Measurements from ENCODE around the gene CAVIN3.

DNA sequence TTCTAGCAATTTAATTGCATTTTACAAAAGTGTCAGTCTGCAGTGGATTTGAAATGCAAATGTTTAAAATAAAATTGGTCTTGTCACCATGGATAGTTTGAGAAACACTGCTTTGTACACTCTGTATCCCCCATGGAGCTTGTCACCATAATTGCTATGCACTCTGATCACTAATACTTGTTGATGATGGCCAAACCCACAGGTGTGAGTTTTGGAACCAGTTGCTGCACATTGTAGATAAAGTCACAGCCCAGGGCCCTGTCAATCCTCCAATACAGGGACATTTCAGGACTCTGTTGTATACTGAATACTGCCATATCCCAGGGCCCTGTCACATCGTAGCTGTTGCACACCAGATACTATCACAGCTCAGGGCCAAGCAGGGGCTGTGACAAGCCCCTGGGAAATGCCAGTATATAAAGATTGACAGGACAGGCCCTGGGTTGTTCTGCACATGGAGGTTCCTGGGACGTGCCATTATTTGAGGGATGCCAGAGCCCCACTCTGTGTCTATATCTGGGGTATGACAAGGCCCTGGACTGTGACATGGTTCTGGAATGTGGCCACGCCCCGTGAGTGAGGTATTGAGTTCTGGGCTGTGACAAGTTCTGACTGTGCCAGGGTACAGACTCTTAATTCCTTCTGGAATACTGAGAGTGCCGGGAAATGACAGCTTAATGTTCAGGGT is 42.0 kb upstream of the CAVIN3 start:
- TF ChIP-seq, protein P1, sequence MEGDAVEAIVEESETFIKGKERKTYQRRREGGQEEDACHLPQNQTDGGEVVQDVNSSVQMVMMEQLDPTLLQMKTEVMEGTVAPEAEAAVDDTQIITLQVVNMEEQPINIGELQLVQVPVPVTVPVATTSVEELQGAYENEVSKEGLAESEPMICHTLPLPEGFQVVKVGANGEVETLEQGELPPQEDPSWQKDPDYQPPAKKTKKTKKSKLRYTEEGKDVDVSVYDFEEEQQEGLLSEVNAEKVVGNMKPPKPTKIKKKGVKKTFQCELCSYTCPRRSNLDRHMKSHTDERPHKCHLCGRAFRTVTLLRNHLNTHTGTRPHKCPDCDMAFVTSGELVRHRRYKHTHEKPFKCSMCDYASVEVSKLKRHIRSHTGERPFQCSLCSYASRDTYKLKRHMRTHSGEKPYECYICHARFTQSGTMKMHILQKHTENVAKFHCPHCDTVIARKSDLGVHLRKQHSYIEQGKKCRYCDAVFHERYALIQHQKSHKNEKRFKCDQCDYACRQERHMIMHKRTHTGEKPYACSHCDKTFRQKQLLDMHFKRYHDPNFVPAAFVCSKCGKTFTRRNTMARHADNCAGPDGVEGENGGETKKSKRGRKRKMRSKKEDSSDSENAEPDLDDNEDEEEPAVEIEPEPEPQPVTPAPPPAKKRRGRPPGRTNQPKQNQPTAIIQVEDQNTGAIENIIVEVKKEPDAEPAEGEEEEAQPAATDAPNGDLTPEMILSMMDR (IDR thresholded peaks at IDR 0.05; ENCODE audit: extremely low read depth in 1 of 2, insufficient read depth in 1 of 2, low read depth in 1 of 2, low read length in 2 of 2): no peak
- TF ChIP-seq POLR2A (IDR thresholded peaks at IDR 0.05; ENCODE audit: low read depth, low read length): no peak
- TF ChIP-seq EZH2 (IDR thresholded peaks at IDR 0.05; ENCODE audit: borderline replicate concordance, low read depth, low read length, severe bottlenecking): no peak
- no peak for TF ChIP-seq POLR2AphosphoS5 (IDR thresholded peaks at IDR 0.05; ENCODE audit: insufficient read depth, low read depth, low read length)
- no peak for TF ChIP-seq GATA2 (IDR thresholded peaks at IDR 0.05; ENCODE audit: insufficient read depth, insufficient read length, low read depth, low read length)
- no peak for TF ChIP-seq JUN (IDR thresholded peaks at IDR 0.05; ENCODE audit: borderline replicate concordance, insufficient read depth, insufficient read length, low read depth)
- TF ChIP-seq, protein P2, sequence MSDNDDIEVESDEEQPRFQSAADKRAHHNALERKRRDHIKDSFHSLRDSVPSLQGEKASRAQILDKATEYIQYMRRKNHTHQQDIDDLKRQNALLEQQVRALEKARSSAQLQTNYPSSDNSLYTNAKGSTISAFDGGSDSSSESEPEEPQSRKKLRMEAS (IDR thresholded peaks at IDR 0.05; ENCODE audit: insufficient read depth, insufficient read length): no peak
- no peak for TF ChIP-seq FOS (IDR thresholded peaks at IDR 0.05; ENCODE audit: borderline replicate concordance, insufficient read depth, low read length)
